Activated CD4-positive, alpha-beta T cell treated with anti-CD3 and anti-CD28 coated beads for 36 hours (primary cell): Measurements from ENCODE around the gene ZNF516. TPM values are rescaled to one million over a fixed set of nuclear protein-coding genes. Genes with fewer than 3 reads are reported as not detected.

Experiments
- ATAC-seq: fragments of 200-7000 bp; cut with Tn5 transposase; one replicate; pipeline ENCODE4 v1.10.0; 2021; ENCODE audit warnings: mild to moderate bottlenecking, moderate library complexity
- CTCF ChIA-PET: fragments of 350-600 bp; sonication (Branson Sonifier 250); formaldehyde crosslinking; loops from one replicate; lab custom pipeline; 2021; ENCODE audit warnings: antibody characterized with exemption; lab: Charles Lee
- POLR2A ChIA-PET: fragments of 350-600 bp; sonication (Branson Sonifier 250); formaldehyde crosslinking; loops from one replicate; lab custom pipeline; 2021; ENCODE audit warnings: antibody characterized with exemption, inconsistent platforms; lab: Charles Lee
- DNase-seq: peaks from one replicate; pipeline ENCODE4 v3.0.0-alpha.2; 2020
- H3K27ac Mint-ChIP-seq: one replicate; pipeline ENCODE4 v1.8.0; 2021; ENCODE audit warnings: mixed read lengths
- H3K27me3 Mint-ChIP-seq: one replicate; pipeline ENCODE4 v1.8.0; 2021; ENCODE audit warnings: mixed read lengths
- H3K36me3 Mint-ChIP-seq: one replicate; pipeline ENCODE4 v1.8.0; 2021; ENCODE audit warnings: low read depth, mixed read lengths
- H3K4me1 Mint-ChIP-seq: one replicate; pipeline ENCODE4 v1.8.0; 2021; ENCODE audit warnings: mixed read lengths
- H3K4me3 Mint-ChIP-seq: one replicate; pipeline ENCODE4 v1.8.0; 2021; ENCODE audit warnings: mild to moderate bottlenecking, moderate library complexity, mixed read lengths
- H3K9me3 Mint-ChIP-seq: one replicate; pipeline ENCODE4 v1.8.0; 2021; ENCODE audit warnings: low read depth, mixed read lengths
- intact Hi-C, 2 experiments: fragments of 100-400 bp; cut with DNase I in 1 of 2; cut with micrococcal nuclease in 1 of 2; formaldehyde crosslinking; loops; one replicate each; pipeline versions ENCODE4 v1.14.2 to v1.15.1; 2022 to 2024; cut with DNase I, micrococcal nuclease
- total RNA-seq, 2 experiments: library from RNA; stranded (reverse); gene quantifications; one replicate each; pipeline ENCODE4 v1.2.3, GENCODE V29; 2021

ZNF516 gene
- total RNA-seq, 2 experiments from 2014 or later, result 6.8 to 9.9 TPM

GRCh38 chr18:76410033-76410432 is 85.0 kb downstream of the ZNF516 start:
- Mint-ChIP-seq H3K27me3 (peaks cover 4% of the 10 kb centered on the region), H3K4me3 (no peak overlapping the region), H3K9me3 (no peaks in the 10 kb centered on the region), H3K27ac (no peak overlapping the region), H3K4me1 (peaks cover 20% of the 10 kb centered on the region), H3K36me3 (peaks cover 14% of the 10 kb centered on the region)
- ChIA-PET POLR2A (no interaction called here), CTCF (interaction anchor here (0.7 to 2.1 kb wide), 4 partner anchors 9 to 299 kb away, joined by 3 to 10 read pairs (median 5); no protein-coding TSS in a partner anchor)
- ATAC-seq (no peak), DNase-seq (no peak)
- intact Hi-C loops, result loop anchor here in 1 of 2 experiments (2.0 kb wide), 1 partner anchor 35 kb away; no protein-coding TSS in a partner anchor

- ChIA-PET POLR2A (no interaction called here), CTCF (interaction anchor here (0.7 to 2.1 kb wide), 4 partner anchors 8 to 321 kb away, joined by 3 to 10 read pairs (median 5); no protein-coding TSS in a partner anchor)
- ATAC-seq, result no peak
- Mint-ChIP-seq H3K9me3 (no peaks in the 10 kb centered on the region), H3K4me1 (peaks cover 20% of the 10 kb centered on the region), H3K27ac (no peak overlapping the region), H3K4me3 (no peak overlapping the region), H3K27me3 (peaks cover 4% of the 10 kb centered on the region), H3K36me3 (peaks cover 14% of the 10 kb centered on the region)
- no peak for DNase-seq
- intact Hi-C loops, result loop anchor here in 1 of 2 experiments (5.0 kb wide), 1 partner anchor 164 kb away; no protein-coding TSS in a partner anchor
Observed at GRCh38 chr18:76408480-76409067, 86.5 kb downstream of the ZNF516 start.

GRCh38 chr18:76407681-76408080 is 87.4 kb downstream of the ZNF516 start:
- DNase-seq, result no peak
- CTCF ChIA-PET, result no interaction called here
- Mint-ChIP-seq H3K9me3 (no peaks in the 10 kb centered on the region), H3K4me1 (peaks cover 18% of the 10 kb centered on the region), H3K4me3 (no peak overlapping the region), H3K27ac (no peak overlapping the region), H3K27me3 (peaks cover 4% of the 10 kb centered on the region), H3K36me3 (peaks cover 14% of the 10 kb centered on the region)
- POLR2A ChIA-PET, result no interaction called here
- ATAC-seq, result no peak
- intact Hi-C loops, result loop anchor here (2.0 to 5.0 kb wide), 2 partner anchors 165 to 301 kb away; no protein-coding TSS in a partner anchor

- DNase-seq (no peak), ATAC-seq (no peak)
- no peak overlapping the region for H3K27ac Mint-ChIP-seq
- peaks cover 16% of the 10 kb centered on the region for H3K4me1 Mint-ChIP-seq
- CTCF ChIA-PET, result no interaction called here
- H3K27me3 Mint-ChIP-seq, result peaks cover 4% of the 10 kb centered on the region
- intact Hi-C loops, result loop anchor here (1.0 to 5.0 kb wide), 3 partner anchors 20 to 302 kb away; no protein-coding TSS in a partner anchor
- POLR2A ChIA-PET, result no interaction called here
- H3K9me3 Mint-ChIP-seq, result no peaks in the 10 kb centered on the region
- H3K36me3 Mint-ChIP-seq, result peaks cover 14% of the 10 kb centered on the region
- no peak overlapping the region for H3K4me3 Mint-ChIP-seq
Observed at GRCh38 chr18:76406791-76407190, 88.3 kb downstream of the ZNF516 start.

GRCh38 chr18:76405681-76406356 is 89.2 kb downstream of the ZNF516 start:
- CTCF ChIA-PET, result interaction anchor here (1.0 kb wide), 1 partner anchor 20 kb away, joined by 3 read pairs; no protein-coding TSS in a partner anchor
- no peak for ATAC-seq

GRCh38 chr18:76405280-76405679 is 89.8 kb downstream of the ZNF516 start:
- no peak overlapping the region for H3K4me3 Mint-ChIP-seq
- ChIA-PET POLR2A (no interaction called here), CTCF (interaction anchor here (0.6 to 1.0 kb wide), 3 partner anchors 21 to 406 kb away, joined by 3 read pairs; no protein-coding TSS in a partner anchor)
- intact Hi-C loops, result loop anchor here in 1 of 2 experiments (5.0 kb wide), 1 partner anchor 167 kb away; no protein-coding TSS in a partner anchor
- no peaks in the 10 kb centered on the region for H3K9me3 Mint-ChIP-seq
- H3K4me1 Mint-ChIP-seq, result peaks cover 5% of the 10 kb centered on the region
- no peak overlapping the region for H3K27ac Mint-ChIP-seq
- peaks cover 6% of the 10 kb centered on the region for H3K36me3 Mint-ChIP-seq
- ATAC-seq (no peak), DNase-seq (no peak)
- no peaks in the 10 kb centered on the region for H3K27me3 Mint-ChIP-seq

More at GRCh38 chr18:76405681-76406356, 89.2 kb downstream of the ZNF516 start:
- intact Hi-C loops, result loop anchor here (1.0 to 5.0 kb wide), 3 partner anchors 20 to 303 kb away; no protein-coding TSS in a partner anchor
- no peaks in the 10 kb centered on the region for H3K9me3 Mint-ChIP-seq
- POLR2A ChIA-PET, result no interaction called here
- DNase-seq, result peak; percentile 72
- H3K27ac Mint-ChIP-seq, result no peak overlapping the region
- peaks cover 11% of the 10 kb centered on the region for H3K36me3 Mint-ChIP-seq
- H3K4me3 Mint-ChIP-seq, result no peak overlapping the region
- H3K27me3 Mint-ChIP-seq, result no peaks in the 10 kb centered on the region
- peaks cover 11% of the 10 kb centered on the region for H3K4me1 Mint-ChIP-seq

- H3K27ac Mint-ChIP-seq, result no peak overlapping the region
- no peaks in the 10 kb centered on the region for H3K36me3 Mint-ChIP-seq
- H3K4me1 Mint-ChIP-seq, result peaks cover 3% of the 10 kb centered on the region
- ChIA-PET CTCF (interaction anchor here (0.6 kb wide), 2 partner anchors 309 to 407 kb away, joined by 3 read pairs; no protein-coding TSS in a partner anchor), POLR2A (no interaction called here)
- ATAC-seq, result no peak
- no peak for DNase-seq
- no peaks in the 10 kb centered on the region for H3K27me3 Mint-ChIP-seq
- no peak overlapping the region for H3K4me3 Mint-ChIP-seq
- intact Hi-C loops, result no loop called here
- H3K9me3 Mint-ChIP-seq, result no peaks in the 10 kb centered on the region
Observed at GRCh38 chr18:76404345-76404831, 90.7 kb downstream of the ZNF516 start.

- no peaks in the 10 kb centered on the region for H3K36me3 Mint-ChIP-seq
- H3K27ac Mint-ChIP-seq, result no peak overlapping the region
- peaks cover 5% of the 10 kb centered on the region for H3K4me1 Mint-ChIP-seq
- H3K27me3 Mint-ChIP-seq, result no peaks in the 10 kb centered on the region
- DNase-seq (no peak), ATAC-seq (no peak)
- no peaks in the 10 kb centered on the region for H3K9me3 Mint-ChIP-seq
- intact Hi-C loops, result no loop called here
- no peak overlapping the region for H3K4me3 Mint-ChIP-seq
- POLR2A ChIA-PET, result no interaction called here
- CTCF ChIA-PET, result interaction anchor here (0.7 to 1.0 kb wide), 2 partner anchors 307 to 1778 kb away, joined by 3 read pairs; no protein-coding TSS in a partner anchor
Observed at GRCh38 chr18:76402026-76402990, 92.7 kb downstream of the ZNF516 start.

- ATAC-seq, result no peak
- H3K27me3 Mint-ChIP-seq, result no peaks in the 10 kb centered on the region
- H3K4me3 Mint-ChIP-seq, result no peak overlapping the region
- peaks cover 5% of the 10 kb centered on the region for H3K4me1 Mint-ChIP-seq
- DNase-seq, result no peak
- H3K27ac Mint-ChIP-seq, result no peak overlapping the region
- no peaks in the 10 kb centered on the region for H3K9me3 Mint-ChIP-seq
- intact Hi-C loops, result no loop called here
- no peaks in the 10 kb centered on the region for H3K36me3 Mint-ChIP-seq
- ChIA-PET CTCF (interaction anchor here (0.6 to 6.0 kb wide), 5 partner anchors 8 to 308 kb away, joined by 3 to 65 read pairs (median 7); no protein-coding TSS in a partner anchor), POLR2A (no interaction called here)
Observed at GRCh38 chr18:76401498-76401897, 93.5 kb downstream of the ZNF516 start.

- Mint-ChIP-seq H3K9me3 (no peaks in the 10 kb centered on the region), H3K27ac (no peak overlapping the region), H3K36me3 (no peaks in the 10 kb centered on the region), H3K4me3 (no peak overlapping the region), H3K4me1 (peaks cover 5% of the 10 kb centered on the region), H3K27me3 (no peaks in the 10 kb centered on the region)
- no peak for DNase-seq
- intact Hi-C loops, result loop anchor here (1.0 to 5.0 kb wide), 8 partner anchors 93 to 403 kb away; no protein-coding TSS in a partner anchor
- CTCF ChIA-PET, result interaction anchor here (0.5 to 6.0 kb wide), 18 partner anchors 10 to 322 kb away, joined by 3 to 65 read pairs (median 4); no protein-coding TSS in a partner anchor
- POLR2A ChIA-PET, result no interaction called here
- no peak for ATAC-seq
Observed at GRCh38 chr18:76399613-76400391, 95.2 kb downstream of the ZNF516 start.
